ENCODE results near the gene MRPL22.
A peak's percentile ranks its signal among the peaks of the same experiment; 100 is the strongest.
"Not testable (repeated sequence)": the region's sequence is repeated elsewhere in the genome, so short reads cannot be mapped to it uniquely, and the experiment has no call there.

The MRPL22 gene

DNA sequence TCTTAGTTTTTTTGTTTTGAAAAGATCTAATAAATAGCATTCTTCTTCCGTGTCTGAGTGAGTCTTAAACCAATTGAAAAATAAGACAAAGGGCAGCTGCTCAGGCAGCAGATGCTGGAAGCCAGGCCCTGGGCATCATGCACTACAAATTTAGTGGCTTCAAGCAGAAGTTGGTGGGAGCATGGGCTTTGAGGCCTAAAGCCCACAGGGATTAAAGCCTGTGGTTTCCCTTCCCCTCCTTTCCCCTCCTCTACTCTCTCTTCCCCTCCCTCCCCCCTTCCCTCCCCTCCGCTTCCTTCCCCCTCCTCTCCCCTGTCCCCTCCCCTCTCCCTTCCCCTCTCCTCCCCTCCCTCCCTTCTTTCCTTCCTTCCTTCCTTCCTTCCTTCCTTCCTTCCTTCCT, 52.6 kb downstream of the MRPL22 start:
- DNase-seq (ENCODE audit: low read depth in 2 of 2) = no peak

DNA sequence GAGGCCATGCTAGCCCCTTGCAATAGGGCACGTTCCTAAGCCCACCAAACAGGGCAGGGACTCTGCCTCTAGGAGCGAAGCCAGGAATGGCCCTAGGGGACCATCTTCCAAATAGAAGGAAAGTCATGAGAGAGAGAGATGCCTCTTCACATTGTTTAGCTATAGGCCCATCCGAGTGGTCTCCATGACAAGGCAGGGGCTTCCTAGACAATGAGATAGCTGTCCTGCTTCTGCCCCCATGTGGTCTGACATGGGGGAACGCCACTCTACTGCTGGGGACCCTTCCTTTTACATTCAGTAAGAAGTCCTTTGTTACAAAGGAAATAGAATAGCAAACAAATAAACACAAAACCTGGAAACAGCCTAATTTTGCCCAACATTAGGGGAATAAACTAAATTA, 54.8 kb downstream of the MRPL22 start:
- no peak for DNase-seq (ENCODE audit: low read depth in 2 of 2)

DNA sequence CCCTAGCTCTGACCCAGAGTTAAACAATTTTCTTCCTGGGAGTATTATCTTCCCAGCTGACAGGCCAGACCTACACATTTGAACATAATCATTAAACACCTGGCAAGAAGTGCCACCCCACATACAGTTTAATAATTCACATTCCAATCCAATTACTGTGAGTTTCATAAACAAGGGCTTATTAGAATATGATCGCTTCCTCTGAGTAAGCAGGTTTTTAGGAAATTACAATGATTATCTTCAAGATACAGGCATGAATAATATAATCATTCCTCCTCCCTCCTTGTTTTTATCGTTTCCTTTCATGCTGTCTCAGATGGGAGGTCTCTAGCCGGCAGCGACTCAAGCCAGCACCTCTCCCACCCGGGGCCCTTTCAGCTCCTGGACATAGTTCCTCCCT, 56.9 kb downstream of the MRPL22 start:
- DNase-seq (ENCODE audit: low read depth in 2 of 2) = no peak

DNA sequence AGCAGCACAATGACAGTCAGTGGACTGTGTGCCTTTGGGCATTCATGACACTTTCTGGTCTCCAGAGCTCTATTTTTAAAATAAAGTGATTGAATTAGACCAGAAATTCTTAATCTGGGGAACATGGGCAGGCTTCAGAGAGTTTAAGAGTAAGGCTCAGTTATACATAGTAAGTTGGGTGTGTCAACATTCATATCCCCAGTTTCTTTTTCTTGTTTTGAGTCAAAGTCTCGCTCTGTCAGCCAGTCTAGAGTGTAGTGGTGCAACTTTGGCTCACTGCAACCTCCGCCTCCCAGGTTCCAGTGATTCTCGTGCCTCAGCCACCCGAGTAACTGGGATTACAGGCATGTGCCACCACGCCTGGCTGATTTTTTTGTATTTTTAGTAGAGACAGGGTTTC, 59.0 kb downstream of the MRPL22 start:
- DNase-seq (ENCODE audit: low read depth in 2 of 2) = no peak

DNA sequence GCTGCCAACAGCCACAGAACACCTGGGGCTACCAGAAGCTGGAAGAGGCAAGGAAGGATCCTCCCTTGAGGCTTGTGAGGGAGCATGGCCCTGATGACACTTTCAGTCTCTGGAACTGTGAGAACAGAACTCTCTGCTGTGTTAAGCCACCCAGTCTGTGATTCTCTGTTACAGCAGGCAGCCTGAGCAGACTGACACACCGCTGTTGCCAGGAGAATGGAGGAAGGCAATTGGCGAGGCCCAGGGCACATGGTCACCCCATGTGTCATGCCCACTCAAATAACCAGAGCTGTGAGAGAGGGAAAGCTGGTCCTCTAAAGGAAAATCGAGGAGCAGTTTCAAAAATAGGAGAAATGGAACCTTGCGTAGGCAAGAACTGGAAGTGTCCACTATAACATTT, 60.6 kb downstream of the MRPL22 start:
- DNase-seq (ENCODE audit: low read depth in 2 of 2) = no peak

DNA sequence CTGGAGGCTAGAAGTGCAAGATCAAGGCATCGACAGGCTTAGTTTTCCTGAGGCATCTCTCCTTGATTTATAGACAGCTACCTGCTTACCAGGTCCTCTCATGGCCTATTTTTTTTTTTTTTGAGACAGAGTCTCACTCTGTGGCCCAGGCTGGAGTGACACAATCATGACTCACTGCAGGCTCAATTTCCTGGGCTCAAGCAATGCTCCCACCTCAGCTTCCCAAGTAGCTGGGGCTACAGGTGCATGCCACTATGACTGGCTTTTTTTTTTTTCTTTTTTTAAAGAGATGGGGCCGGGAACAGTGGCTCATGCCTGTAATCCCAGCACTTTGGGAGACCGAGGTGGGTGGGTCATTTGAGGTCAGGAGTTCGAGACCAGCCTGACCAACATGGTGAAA, 61.8 kb downstream of the MRPL22 start:
- not testable (repeated sequence) for DNase-seq (ENCODE audit: low read depth in 2 of 2)

DNA sequence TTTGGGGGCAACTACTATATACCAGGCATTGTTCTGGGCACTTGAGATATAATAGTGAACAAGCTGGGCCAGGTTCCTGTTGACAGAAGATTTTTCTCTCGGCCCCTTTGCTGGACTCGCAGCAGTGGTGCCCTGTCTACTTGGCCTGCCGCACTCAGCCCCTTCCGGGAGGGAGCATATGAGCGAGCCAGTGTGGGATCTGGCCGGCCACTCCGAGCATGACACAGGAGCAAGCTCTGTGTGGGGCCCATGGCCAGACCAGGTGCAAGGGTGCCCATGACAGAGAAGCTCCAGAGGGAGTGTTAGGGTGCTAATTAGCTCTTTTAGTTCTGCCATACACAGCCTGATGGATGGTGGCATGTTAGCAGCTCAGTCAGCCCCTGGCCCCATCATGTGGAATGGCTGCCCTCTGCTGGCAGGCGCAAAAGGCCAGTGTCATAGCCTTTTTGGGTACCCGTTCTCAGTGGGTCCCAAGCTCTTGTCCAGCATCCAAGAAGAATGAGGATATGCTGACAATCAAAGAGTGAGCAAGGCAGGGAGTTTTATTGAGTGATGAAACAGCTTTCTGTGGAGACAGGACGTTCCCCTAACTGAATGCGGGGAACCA, 63.4 kb downstream of the MRPL22 start:
- DNase-seq (ENCODE audit: low read depth in 2 of 2) = peak in 1 of 2 donors; percentile 4

DNA sequence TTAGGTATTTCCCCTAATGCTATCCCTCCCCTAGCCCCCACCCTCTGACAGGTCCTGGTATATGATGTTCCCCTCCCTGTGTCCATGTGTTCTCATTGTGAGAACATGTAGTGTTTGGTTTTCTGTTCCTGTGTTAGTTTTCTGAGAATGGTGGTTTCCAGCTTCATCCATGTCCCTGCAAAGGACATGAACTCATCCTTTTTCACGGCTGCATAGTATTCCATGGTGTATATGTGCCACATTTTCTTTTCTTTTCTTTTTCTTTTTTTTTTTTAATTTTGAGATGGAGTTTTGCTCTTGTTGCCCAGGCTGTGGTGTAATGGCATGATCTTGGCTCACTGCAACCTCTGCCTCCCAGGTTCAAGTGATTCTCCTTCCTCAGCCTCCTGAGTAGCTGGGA, 65.4 kb downstream of the MRPL22 start:
- not testable (repeated sequence) for DNase-seq (ENCODE audit: low read depth in 2 of 2)

DNA sequence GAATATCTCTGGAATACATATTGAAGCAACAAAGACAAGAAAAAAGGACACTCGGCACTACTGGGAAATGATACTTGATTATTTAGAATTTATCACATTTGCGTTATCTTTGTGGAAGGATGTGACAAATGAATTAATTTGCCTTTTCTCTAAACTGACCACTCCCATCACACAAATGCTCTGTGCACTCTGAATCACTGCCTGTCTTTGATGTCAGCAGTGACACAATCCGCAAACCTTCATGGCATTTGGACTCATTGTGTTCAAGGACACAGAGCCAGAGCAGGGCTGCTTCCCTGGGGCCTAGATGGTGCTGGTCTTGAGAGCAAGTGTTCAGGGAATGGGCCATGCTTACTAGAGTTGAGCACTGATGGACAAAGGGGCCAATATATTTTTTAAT, 67.8 kb downstream of the MRPL22 start:
- DNase-seq (ENCODE audit: low read depth in 2 of 2) = no peak

DNA sequence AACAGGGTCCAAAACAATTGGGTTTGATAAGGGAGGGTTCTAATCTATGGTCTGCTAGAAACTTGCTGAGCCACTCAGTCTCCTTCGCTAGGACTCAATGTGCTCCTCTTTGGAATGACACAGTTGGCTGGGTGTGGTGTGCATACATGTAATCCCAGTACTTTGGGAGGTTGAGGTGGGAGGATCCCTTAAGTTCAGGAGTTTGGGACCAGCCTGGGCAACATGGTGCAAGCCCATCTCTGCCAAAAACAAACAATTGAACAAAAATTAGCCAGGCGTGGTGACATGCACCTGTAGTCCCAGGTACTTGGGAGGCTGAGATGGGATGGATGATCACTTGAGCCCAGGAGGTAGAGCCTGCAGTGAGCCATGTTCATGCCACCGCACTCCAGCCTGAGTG, 70.0 kb downstream of the MRPL22 start:
- no peak for DNase-seq (ENCODE audit: low read depth in 2 of 2)

DNA sequence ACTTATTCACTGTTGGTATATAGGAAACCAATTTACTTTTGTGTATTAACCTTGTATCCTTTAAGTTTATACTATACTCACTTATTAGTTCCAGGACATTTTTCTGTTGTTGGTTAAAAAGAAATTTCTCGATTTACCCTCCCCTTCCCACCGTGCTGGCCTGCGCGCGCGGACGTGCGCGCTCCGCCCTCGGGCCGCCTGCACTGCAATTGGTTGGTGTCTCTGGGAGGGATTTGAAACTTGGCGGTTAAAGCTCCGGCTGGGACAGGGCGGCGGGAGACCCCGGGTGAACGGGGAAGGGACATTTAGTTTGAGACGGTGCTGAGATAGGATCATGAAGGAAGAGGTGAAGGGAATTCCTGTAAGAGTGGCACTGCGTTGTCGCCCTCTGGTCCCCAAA, 72.7 kb downstream of the MRPL22 start, which contains the start of gene KIF4B:
Gene KIF4B (plus strand): TSS at position 230 of the 400 bp plus-strand sequence. CDS start 105 bp downstream, at position 335.
- DNase-seq (ENCODE audit: low read depth in 2 of 2) = no peak

DNA sequence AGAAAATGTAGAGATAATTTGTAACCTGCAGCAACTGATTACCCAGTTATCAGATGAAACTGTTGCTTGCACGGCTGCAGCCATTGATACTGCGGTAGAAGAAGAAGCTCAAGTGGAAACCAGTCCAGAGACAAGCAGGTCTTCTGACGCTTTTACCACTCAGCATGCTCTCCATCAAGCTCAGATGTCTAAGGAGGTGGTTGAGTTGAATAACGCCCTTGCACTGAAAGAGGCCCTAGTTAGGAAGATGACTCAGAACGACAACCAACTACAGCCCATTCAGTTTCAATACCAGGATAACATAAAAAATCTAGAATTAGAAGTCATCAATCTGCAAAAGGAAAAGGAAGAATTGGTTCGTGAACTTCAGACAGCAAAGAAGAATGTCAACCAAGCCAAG, 74.4 kb downstream of the MRPL22 start:
- no peak for DNase-seq (ENCODE audit: low read depth in 2 of 2)

DNA sequence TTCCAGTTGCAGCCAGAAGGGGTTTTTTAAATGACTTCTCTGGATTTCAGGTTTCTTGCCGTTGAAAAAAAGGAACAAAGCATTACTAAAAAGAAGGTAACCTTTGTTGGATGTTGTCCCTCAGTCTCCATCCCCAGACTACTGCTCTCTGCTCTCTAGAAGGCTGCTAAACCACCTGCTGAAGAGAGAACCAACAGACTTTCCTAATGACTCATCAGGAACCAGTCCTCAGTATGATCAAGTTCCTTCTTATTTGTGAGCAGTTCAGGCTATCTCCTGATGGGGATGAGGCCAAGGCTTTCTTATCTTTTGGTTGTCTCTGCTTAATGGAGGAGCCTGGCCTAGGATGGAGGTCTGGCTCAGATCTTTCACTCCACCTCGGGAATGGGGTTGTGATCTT, 76.7 kb downstream of the MRPL22 start:
- DNase-seq (ENCODE audit: low read depth in 2 of 2) = no peak

Measured in stimulated activated CD8-positive, alpha-beta memory T cell treated with anti-CD3 and anti-CD28 coated beads, Interleukin-15, amount 100 ng/mL, for 48 hours (primary cell).